Muscle of back (tissue), 11 donors: ENCODE data around the gene SHF. TPM values are rescaled to one million over a fixed set of nuclear protein-coding genes. Genes with fewer than 3 reads are reported as not detected.

Experiments
- DNase-seq, 3 donors: peaks; one replicate each; pipeline versions ENCODE4 v3.0.0 to v3.0.0-alpha.2; 2013
- polyA plus RNA-seq, 10 donors: library from polyadenylated mRNA; unstranded; fragments of 120-200 nt; gene quantifications; one replicate each; pipeline ENCODE4 v1.2.1, GENCODE V29; 2013; ENCODE audit not compliant: insufficient read length in 10 of 10

The SHF gene
- polyA plus RNA-seq, 10 donors: 7.2 to 15.4 (median 10.1) TPM

- DNase-seq: peak; percentile 95 to 98 (median 96)
These were observed 12.4 kb upstream of the SHF start for GRCh38 chr15:45200001-45200798.

GRCh38 chr15:45199136-45199810, 11.5 kb upstream of the SHF start:
- peak; percentile 37 to 83 (median 56) for DNase-seq

- DNase-seq: peak; percentile 98 to 99 (median 99)
These were observed 10.8 kb upstream of the SHF start for GRCh38 chr15:45198337-45199135.

- DNase-seq: no peak
These were observed 9.7 kb upstream of the SHF start for GRCh38 chr15:45197512-45197911.

- DNase-seq: peak in 1 of 3 donors; percentile 36
These were observed 230 bp downstream of the SHF start for GRCh38 chr15:45187578-45187893.

- DNase-seq: peak in 1 of 3 donors; percentile 53
These were observed 792 bp downstream of the SHF start for GRCh38 chr15:45186771-45187577.

GRCh38 chr15:45185903-45186770, 1.6 kb downstream of the SHF start:
- peak in 1 of 3 donors; percentile 52 for DNase-seq

- DNase-seq: no peak
These were observed 2.5 kb downstream of the SHF start for GRCh38 chr15:45185069-45185779.

- DNase-seq: no peak
These were observed 3.2 kb downstream of the SHF start for GRCh38 chr15:45184562-45185041.

- DNase-seq: no peak
These were observed 4.3 kb downstream of the SHF start for GRCh38 chr15:45183511-45183910.

GRCh38 chr15:45182996-45183395, 4.8 kb downstream of the SHF start:
- DNase-seq: no peak

GRCh38 chr15:45181491-45182285, 6.1 kb downstream of the SHF start:
- no peak for DNase-seq

- DNase-seq: no peak
These were observed 6.9 kb downstream of the SHF start for GRCh38 chr15:45180648-45181436.

- no peak for DNase-seq
These were observed 7.6 kb downstream of the SHF start for GRCh38 chr15:45180201-45180600.

- DNase-seq: no peak
These were observed 8.4 kb downstream of the SHF start for GRCh38 chr15:45179221-45179985.

- DNase-seq: no peak
These were observed 10.5 kb downstream of the SHF start for GRCh38 chr15:45177285-45177684.

- DNase-seq: no peak
These were observed 13.2 kb downstream of the SHF start for GRCh38 chr15:45174577-45174976.
